GM23338 (cell line): Measurements from ENCODE around the gene RNF220.

ENCODE experiments used
- CTCF ChIP-seq, 2 experiments: fragments of 200-600 bp in 1 of 2; sonication (generic) in 1 of 2; conservative IDR thresholded peaks; 2 replicates each; pipeline versions ENCODE4 v1.5.1 to v1.6.1; 2016 to 2017; ENCODE audit warnings: antibody characterized with exemption in 2 of 2, low read depth in 2 of 2, mild to moderate bottlenecking in 2 of 2, moderate library complexity in 1 of 2
- EZH2 ChIP-seq: fragments of 200-600 bp; sonication (generic); IDR thresholded peaks from one replicate; pipeline ENCODE4 v1.8.0; 2017; ENCODE audit warnings: antibody characterized with exemption, mild to moderate bottlenecking, low read depth; ENCODE audit not compliant: unreplicated experiment
- EZH2phosphoT487 ChIP-seq: fragments of 200-600 bp; sonication (generic); IDR thresholded peaks from one replicate; pipeline ENCODE4 v1.8.1; 2018; ENCODE audit warnings: antibody characterized with exemption; ENCODE audit not compliant: unreplicated experiment
- JUNB ChIP-seq: IDR thresholded peaks from one replicate; pipeline ENCODE4 v1.6.1; 2016; ENCODE audit warnings: antibody characterized with exemption; ENCODE audit not compliant: unreplicated experiment
- NANOG ChIP-seq: IDR thresholded peaks from 2 replicates; pipeline ENCODE4 v1.6.1; 2016; ENCODE audit warnings: antibody characterized with exemption, borderline replicate concordance
- POLR2AphosphoS5 ChIP-seq: IDR thresholded peaks from 2 replicates; pipeline ENCODE4 v1.6.1; 2016; ENCODE audit warnings: antibody characterized with exemption, low read depth
- REST ChIP-seq: IDR thresholded peaks from one replicate; pipeline ENCODE4 v1.6.1; 2018; ENCODE audit warnings: antibody characterized with exemption; ENCODE audit not compliant: unreplicated experiment
- ZNF114 ChIP-seq: fragments of 250-450 bp; sonication (Bioruptor Pico); IDR thresholded peaks from 2 replicates; pipeline ENCODE4 v1.5.0; 2020; ENCODE audit warnings: mild to moderate bottlenecking, moderate library complexity

- TF ChIP-seq REST (no peak), CTCF (conservative IDR thresholded peaks at IDR 0.05; ENCODE audit: low read depth in 2 of 2) (no peak), EZH2 (no peak), POLR2AphosphoS5 (no peak), EZH2phosphoT487 (no peak), NANOG (no peak), JUNB (no peak), ZNF114 (CRISPR knock-in tag) (no peak)
Measured at GRCh38 chr1:44375547-44375946, 29.5 kb upstream of the RNF220 start.
